LNCAP (cell line): Measurements from ENCODE around the gene FBLN1.

Source experiments
- CTCF ChIP-seq: fragments of 450-650 bp; IDR thresholded peaks from 2 replicates; pipeline ENCODE4 v1.5.1; 2017; ENCODE audit warnings: mild to moderate bottlenecking

FBLN1 gene

GRCh38 chr22:45565973-45566372 is 63.3 kb downstream of the FBLN1 start:
- no peak for TF ChIP-seq CTCF

GRCh38 chr22:45568213-45568612 is 65.5 kb downstream of the FBLN1 start:
- no peak for TF ChIP-seq CTCF

- no peak for TF ChIP-seq CTCF
Measured at GRCh38 chr22:45571089-45571488, 68.4 kb downstream of the FBLN1 start.

- no peak for TF ChIP-seq CTCF
Measured at GRCh38 chr22:45572444-45572843, 69.8 kb downstream of the FBLN1 start.

- TF ChIP-seq CTCF, result no peak
Measured at GRCh38 chr22:45574069-45574703, 71.5 kb downstream of the FBLN1 start.

GRCh38 chr22:45575173-45575572 is 72.5 kb downstream of the FBLN1 start:
- TF ChIP-seq CTCF, result no peak

- TF ChIP-seq CTCF, result no peak
Measured at GRCh38 chr22:45575607-45576272, 73.1 kb downstream of the FBLN1 start.
